SK-N-MC (cell line): ENCODE measurements around the gene AKAP5.

Experiments used
- DNase-seq: peaks from one replicate; pipeline ENCODE4 v3.0.0-alpha.2; 2011; ENCODE audit warnings: low read depth, low spot score
- H3K27ac ChIP-seq: fragments of 200-600 bp; sonication (generic); 2 replicates; pipeline ENCODE4 v1.5.1; 2016; ENCODE audit warnings: mixed run types
- H3K36me3 ChIP-seq: fragments of 200-600 bp; sonication (generic); 2 replicates; pipeline ENCODE4 v1.6.1; 2017; ENCODE audit warnings: antibody characterized with exemption, low read length, mixed read lengths; ENCODE audit not compliant: insufficient read depth
- H3K4me3 ChIP-seq: fragments of 200-600 bp; sonication (generic); 2 replicates; pipeline ENCODE4 v1.5.1; 2016
- H3K9ac ChIP-seq: fragments of 200-600 bp; sonication (generic); 2 replicates; pipeline ENCODE4 v1.8.0; 2017; ENCODE audit warnings: mixed run types, mixed read lengths; ENCODE audit not compliant: insufficient read length
- H3K9me3 ChIP-seq: fragments of 200-600 bp; sonication (generic); 2 replicates; pipeline ENCODE4 v1.6.1; 2017; ENCODE audit warnings: low read depth, mild to moderate bottlenecking, antibody characterized with exemption, low read length, moderate library complexity, mixed read lengths
- EZH2 ChIP-seq: fragments of 200-600 bp; sonication (generic); IDR thresholded peaks from one replicate; pipeline ENCODE4 v1.6.1; 2017; ENCODE audit warnings: antibody characterized with exemption
- FOXP2 ChIP-seq: optimal IDR thresholded peaks from 2 replicates; pipeline ENCODE3; 2011; ENCODE audit warnings: mild to moderate bottlenecking, moderate library complexity; ENCODE audit not compliant: insufficient read depth; ENCODE audit errors: extremely low read length, control extremely low read depth
- POLR2AphosphoS5 ChIP-seq: IDR thresholded peaks from 2 replicates; pipeline ENCODE4 v1.6.1; 2012; ENCODE audit warnings: mild to moderate bottlenecking, low read depth, low read length, borderline replicate concordance

AKAP5 gene, protein sequence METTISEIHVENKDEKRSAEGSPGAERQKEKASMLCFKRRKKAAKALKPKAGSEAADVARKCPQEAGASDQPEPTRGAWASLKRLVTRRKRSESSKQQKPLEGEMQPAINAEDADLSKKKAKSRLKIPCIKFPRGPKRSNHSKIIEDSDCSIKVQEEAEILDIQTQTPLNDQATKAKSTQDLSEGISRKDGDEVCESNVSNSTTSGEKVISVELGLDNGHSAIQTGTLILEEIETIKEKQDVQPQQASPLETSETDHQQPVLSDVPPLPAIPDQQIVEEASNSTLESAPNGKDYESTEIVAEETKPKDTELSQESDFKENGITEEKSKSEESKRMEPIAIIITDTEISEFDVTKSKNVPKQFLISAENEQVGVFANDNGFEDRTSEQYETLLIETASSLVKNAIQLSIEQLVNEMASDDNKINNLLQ

DNA sequence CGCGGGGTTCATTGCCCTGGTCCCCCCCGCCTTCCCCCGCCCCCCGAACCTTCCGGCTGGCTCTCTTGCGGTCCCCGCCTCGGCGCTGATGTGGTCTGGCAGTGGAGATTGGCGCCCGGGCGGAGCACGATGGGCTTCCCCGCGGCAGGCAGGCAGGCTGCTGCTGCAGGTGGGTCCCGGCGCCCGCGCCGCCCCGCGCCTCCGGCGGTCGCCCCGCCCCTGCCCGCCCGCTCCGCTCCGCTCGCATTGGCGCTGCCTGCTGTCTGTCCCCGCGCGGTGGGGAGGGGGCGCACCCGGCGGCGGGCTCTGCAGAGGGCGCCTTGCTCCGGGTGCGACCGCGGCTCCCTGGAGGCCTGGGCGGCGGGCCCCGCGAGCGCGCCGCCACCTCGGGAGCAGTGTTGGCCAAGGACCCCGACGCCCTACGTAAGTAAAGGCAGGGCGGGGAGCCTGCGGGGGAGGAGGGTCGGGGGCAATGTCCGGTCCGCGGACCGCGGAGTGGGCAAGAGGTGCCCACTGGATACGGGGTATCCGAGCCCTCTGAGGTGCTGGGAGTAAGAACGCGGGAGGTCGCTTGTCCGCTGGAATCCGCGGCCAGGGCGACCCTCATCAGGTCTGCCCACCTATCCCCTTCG lies at the start of gene AKAP5:
Gene AKAP5 (plus strand): TSS at position 309 of the 632 bp plus-strand sequence. CDS start 2,896 bp downstream, outside the sequence.
- peaks cover 2% of the 10 kb centered on the region; the same call in 1 of the 2 replicates for H3K36me3 ChIP-seq
- H3K9me3 ChIP-seq, result no peaks in the 10 kb centered on the region
- TF ChIP-seq EZH2, result no peak
- peak within 1 kb of the TSS; percentile 91 for H3K4me3 ChIP-seq
- H3K9ac ChIP-seq, result peak within 1 kb of the TSS; percentile 72
- no peak for DNase-seq
- peak within 1 kb of the TSS; percentile 52; the same call in 1 of the 2 replicates for H3K27ac ChIP-seq

DNA sequence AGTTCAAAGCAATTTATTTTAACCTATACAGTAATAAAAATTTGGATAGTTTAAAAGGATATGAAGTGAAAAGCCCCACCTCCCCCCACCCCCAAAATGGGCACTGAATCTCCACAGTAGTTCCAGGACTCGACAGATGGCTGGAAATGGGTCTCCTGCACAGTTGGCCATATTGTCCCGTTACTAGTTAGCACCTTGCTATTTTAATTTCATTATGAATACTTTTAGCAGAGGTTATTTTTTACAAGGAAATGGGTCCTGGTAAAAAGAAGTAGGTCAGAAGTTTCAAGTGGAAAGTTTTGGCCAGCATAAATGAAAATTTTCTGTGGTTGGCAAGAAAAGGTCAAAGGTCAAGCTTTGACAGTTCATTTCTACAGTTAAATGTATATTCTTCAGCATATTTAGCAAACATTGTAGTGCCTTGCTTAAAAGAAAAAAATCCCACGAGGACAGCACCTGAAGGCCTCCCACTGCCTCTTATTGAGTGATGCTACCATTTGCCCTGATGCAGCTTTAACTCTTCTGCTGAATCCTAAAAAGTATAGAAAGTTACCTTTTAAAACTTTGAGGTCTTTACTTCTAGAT lies 48.9 kb upstream of the AKAP5 start:
- Histone ChIP-seq H3K36me3 (peaks cover 89% of the 10 kb centered on the region), H3K27ac (no peak overlapping the region), H3K4me3 (no peak overlapping the region), H3K9ac (no peak overlapping the region), H3K9me3 (no peaks in the 10 kb centered on the region)
- no peak for TF ChIP-seq POLR2AphosphoS5
- no peak for TF ChIP-seq FOXP2
- TF ChIP-seq EZH2, result no peak
- DNase-seq, result no peak

DNA sequence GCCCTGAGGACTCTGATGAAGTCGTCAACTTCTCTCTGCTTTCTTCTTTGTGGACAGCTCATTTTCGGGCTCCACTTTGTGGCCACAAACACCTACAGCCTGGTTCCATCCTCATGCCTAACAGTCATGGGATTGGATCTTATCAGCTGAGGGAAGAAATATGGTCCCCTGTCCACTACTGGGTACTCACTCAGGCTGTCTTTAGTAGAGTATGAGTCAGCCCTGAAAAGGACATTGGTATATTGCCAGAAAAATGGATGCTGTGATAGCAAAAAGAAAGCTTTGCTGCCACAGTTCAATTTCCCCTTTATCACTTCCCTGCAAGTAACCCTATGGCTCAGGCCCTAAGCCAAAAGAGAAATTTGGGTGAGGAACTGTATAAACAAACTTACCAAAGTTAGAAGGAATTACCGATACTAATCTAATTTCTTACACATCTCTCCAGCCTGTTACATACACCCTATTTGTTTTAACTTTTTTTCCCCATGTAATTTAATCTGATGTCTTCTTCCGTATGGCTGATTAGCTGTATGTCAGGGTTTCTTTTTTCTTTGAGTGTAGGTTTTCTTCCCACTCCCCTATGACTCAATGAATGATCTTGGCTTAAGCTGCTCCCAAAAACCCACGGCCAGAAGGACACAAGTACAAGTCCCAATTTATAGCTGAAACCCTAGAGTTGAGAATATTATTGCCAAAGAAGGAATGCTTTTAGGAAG lies 48.1 kb upstream of the AKAP5 start:
- Histone ChIP-seq H3K9me3 (no peaks in the 10 kb centered on the region), H3K9ac (no peak overlapping the region), H3K27ac (no peak overlapping the region), H3K4me3 (no peak overlapping the region), H3K36me3 (peaks cover 89% of the 10 kb centered on the region)
- TF ChIP-seq POLR2AphosphoS5, result no peak
- DNase-seq, result no peak

DNA sequence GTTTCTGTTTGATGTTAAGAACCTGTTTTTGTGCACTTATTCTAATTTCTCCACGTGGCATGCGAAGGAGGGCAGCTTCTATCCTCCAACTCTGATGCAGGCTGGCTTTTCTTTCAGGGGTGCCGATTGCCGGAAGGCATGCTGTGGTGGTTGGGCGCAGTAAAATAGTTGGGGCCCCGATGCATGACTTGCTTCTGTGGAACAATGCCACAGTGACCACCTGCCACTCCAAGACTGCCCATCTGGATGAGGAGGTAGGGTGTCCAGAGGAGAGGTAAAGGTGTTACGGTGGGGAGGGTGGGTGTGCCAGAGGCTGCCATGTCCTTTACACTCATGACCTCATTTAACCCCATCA lies 47.6 kb upstream of the AKAP5 start:
- H3K27ac ChIP-seq, result no peak overlapping the region
- TF ChIP-seq EZH2, result no peak
- no peak for TF ChIP-seq FOXP2
- TF ChIP-seq POLR2AphosphoS5, result no peak

DNA sequence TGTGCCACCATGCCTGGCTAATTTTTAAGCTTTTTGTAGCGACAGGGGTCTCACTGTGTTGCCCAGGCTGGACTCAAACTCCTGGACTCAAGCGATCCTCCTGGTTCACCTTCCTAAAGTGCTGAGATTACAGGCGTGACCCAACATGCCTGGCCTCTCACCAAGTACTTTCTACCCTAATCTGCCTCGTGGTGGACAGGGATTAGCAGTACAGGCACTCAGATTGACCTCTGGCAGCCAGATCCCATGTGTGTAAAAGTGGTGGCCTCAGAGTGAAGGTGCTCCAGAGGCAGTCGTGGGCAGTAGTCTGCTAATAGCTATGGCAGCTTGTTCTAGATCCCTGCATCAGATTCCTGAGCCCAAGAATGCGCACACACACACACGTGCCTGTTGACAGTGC lies 46.3 kb upstream of the AKAP5 start:
- Histone ChIP-seq H3K9me3 (no peaks in the 10 kb centered on the region), H3K36me3 (peaks cover 87% of the 10 kb centered on the region), H3K4me3 (no peak overlapping the region), H3K27ac (no peak overlapping the region), H3K9ac (no peak overlapping the region)
- TF ChIP-seq EZH2 (no peak), FOXP2 (no peak), POLR2AphosphoS5 (no peak)
- DNase-seq, result no peak

More for the DNA sequence above, 47.6 kb upstream of the AKAP5 start:
- Histone ChIP-seq H3K4me3 (no peak overlapping the region), H3K9me3 (no peaks in the 10 kb centered on the region), H3K9ac (no peak overlapping the region), H3K36me3 (peaks cover 89% of the 10 kb centered on the region)
- no peak for DNase-seq

DNA sequence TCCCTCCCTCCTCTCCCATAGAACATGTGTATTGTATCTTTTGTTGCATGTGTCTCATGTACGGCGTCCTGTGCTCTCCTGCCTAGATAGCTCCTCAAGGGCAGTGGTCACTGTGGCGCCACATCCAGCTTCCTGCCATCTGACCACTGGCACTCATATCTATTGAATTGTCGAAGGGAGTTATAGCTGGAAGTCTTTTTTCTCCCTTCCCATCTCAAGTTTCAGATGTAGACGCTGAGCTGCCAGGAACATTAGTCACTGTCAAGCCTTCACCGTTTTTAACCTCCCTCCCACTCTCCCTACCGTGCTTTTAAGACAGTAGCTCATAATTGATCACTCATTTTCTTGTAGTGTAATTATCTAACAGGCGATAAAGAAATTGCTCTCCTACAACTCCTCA lies 44.1 kb upstream of the AKAP5 start:
- Histone ChIP-seq H3K9me3 (no peaks in the 10 kb centered on the region), H3K36me3 (peaks cover 89% of the 10 kb centered on the region), H3K27ac (no peak overlapping the region), H3K9ac (no peak overlapping the region), H3K4me3 (no peak overlapping the region)
- TF ChIP-seq POLR2AphosphoS5 (no peak), EZH2 (no peak), FOXP2 (no peak)
- DNase-seq, result no peak

DNA sequence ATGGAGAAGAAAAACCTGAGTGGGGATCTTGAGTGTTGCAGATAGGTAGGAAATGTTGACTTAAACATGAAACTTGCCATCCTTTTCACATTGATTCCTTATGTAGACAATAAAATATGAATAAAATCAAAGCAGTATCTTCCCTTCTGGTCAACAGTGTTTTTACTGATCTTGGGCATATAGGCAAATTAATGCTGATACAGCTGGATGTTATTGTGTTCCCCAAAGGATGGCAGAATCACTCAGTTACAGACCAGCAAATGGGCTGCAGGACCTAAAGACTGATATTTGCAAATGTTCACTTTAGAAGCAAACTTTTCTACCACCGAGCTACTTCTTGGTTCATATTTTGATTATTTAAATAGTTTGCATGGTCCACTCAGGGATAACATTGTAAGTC lies 43.3 kb upstream of the AKAP5 start:
- DNase-seq, result no peak
- TF ChIP-seq FOXP2, result no peak
- TF ChIP-seq POLR2AphosphoS5, result no peak
- TF ChIP-seq EZH2, result no peak
- Histone ChIP-seq H3K4me3 (no peak overlapping the region), H3K36me3 (peaks cover 89% of the 10 kb centered on the region), H3K9ac (no peak overlapping the region), H3K9me3 (no peaks in the 10 kb centered on the region), H3K27ac (no peak overlapping the region)

DNA sequence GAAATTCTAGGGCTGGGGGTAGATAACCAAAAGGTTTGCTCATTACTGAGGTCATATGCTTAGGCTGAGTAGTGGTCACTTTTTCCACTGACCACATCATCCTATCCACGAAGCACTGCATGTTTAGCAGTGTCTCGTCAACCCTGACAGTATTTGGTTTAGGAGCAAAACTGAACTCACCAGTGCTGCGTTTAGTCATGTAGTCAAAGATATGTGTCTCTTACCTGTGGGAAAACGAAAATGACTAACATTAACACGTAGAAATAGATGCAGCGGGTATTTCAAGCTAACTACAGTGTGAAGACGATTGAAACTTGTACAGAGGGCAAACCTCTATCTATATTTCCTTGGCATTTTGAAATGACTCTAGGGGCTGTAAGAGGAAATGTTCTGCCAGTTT lies 42.5 kb upstream of the AKAP5 start:
- Histone ChIP-seq H3K27ac (no peak overlapping the region), H3K36me3 (peaks cover 89% of the 10 kb centered on the region), H3K9me3 (no peaks in the 10 kb centered on the region), H3K4me3 (no peak overlapping the region), H3K9ac (no peak overlapping the region)
- TF ChIP-seq EZH2, result no peak
- no peak for TF ChIP-seq FOXP2
- no peak for TF ChIP-seq POLR2AphosphoS5
- no peak for DNase-seq
